A549 (cell line): ENCODE data around the gene REEP6. TPM values are rescaled to one million over a fixed set of nuclear protein-coding genes. Genes with fewer than 3 reads are reported as not detected.
A peak's percentile ranks its signal among the peaks of the same experiment; 100 is the strongest.

Experiments
- ATAC-seq, 2 experiments: fragments of 200-7000 bp in 1 of 2; fragments of >200 bp in 1 of 2; cut with Nextera tagmentation in 1 of 2; cut with Tn5 transposase in 1 of 2; 3 replicates each; pipeline versions ENCODE4 v1.8.0 to v1.9.1; 2018 to 2020; ENCODE audit warnings: mild to moderate bottlenecking in 1 of 2, moderate library complexity in 1 of 2
- CTCF ChIA-PET: fragments of 300-600 bp; sonication (Branson Sonifier 250); formaldehyde crosslinking; extraction: SDS; loops from one replicate; lab custom pipeline; 2021; ENCODE audit warnings: antibody characterized with exemption, inconsistent platforms; lab: Yijun Ruan, JAX
- POLR2A ChIA-PET: fragments of 350-600 bp; formaldehyde crosslinking; extraction: SDS; loops from one replicate; lab custom pipeline; 2021; ENCODE audit warnings: antibody characterized with exemption, inconsistent platforms; lab: Yijun Ruan, JAX
- DNase-seq, 2 experiments: peaks; one replicate each; pipeline versions ENCODE4 v3.0.0 to v3.0.0-alpha.2; 2011 to 2016; ENCODE audit warnings: low read depth in 1 of 2, low spot score in 1 of 2
- FAIRE-seq: peaks from 2 replicates; lab custom pipeline; 2011; peaks lifted over from hg19 to GRCh38; lab: Jason Lieb, UNC
- H3K27ac ChIP-seq, 2 experiments: fragments of >200 bp; sonication (Bioruptor Twin); formaldehyde crosslinking; 3 replicates each; pipeline ENCODE4 v1.5.1; 2016 to 2017
- H3K4me1 ChIP-seq: fragments of >200 bp; sonication (Bioruptor Twin); formaldehyde crosslinking; 3 replicates; pipeline ENCODE4 v1.6.1; 2016
- H3K4me2 ChIP-seq: fragments of >200 bp; sonication (Bioruptor Twin); formaldehyde crosslinking; 3 replicates; pipeline ENCODE4 v1.6.1; 2016
- H3K4me3 ChIP-seq: fragments of >200 bp; sonication (Bioruptor Twin); formaldehyde crosslinking; 3 replicates; pipeline ENCODE4 v1.5.1; 2016
- H3K9me3 ChIP-seq: fragments of >200 bp; sonication (Bioruptor Twin); formaldehyde crosslinking; 3 replicates; pipeline ENCODE4 v1.6.1; 2016
- CHD4 ChIP-seq: fragments of 200-600 bp; sonication (generic); IDR thresholded peaks from 2 replicates; pipeline ENCODE4 v1.6.1; 2016; ENCODE audit warnings: antibody characterized with exemption, mild to moderate bottlenecking, borderline replicate concordance
- ESRRA ChIP-seq: fragments of 150-350 bp; IDR thresholded peaks from 2 replicates; pipeline ENCODE4 v1.6.1; 2014; ENCODE audit warnings: mild to moderate bottlenecking, low read length, borderline replicate concordance
- GATA3 ChIP-seq: IDR thresholded peaks from 2 replicates; pipeline ENCODE4 v1.6.1; 2012; ENCODE audit warnings: borderline replicate concordance
- HOXA7 ChIP-seq: fragments of 250-450 bp; sonication (Bioruptor Pico); IDR thresholded peaks from 2 replicates; pipeline ENCODE4 v1.5.0; 2020; ENCODE audit warnings: mild to moderate bottlenecking, moderate library complexity
- HOXB13 ChIP-seq: fragments of 250-450 bp; sonication (Bioruptor Pico); IDR thresholded peaks from 2 replicates; pipeline ENCODE4 v1.5.0; 2020; ENCODE audit warnings: low read depth, mild to moderate bottlenecking, moderate library complexity
- JUN ChIP-seq, 2 experiments: fragments of >200 bp; sonication (Bioruptor Twin); formaldehyde crosslinking; IDR thresholded peaks; 2 replicates in 1 of 2; 3 replicates in 1 of 2; pipeline ENCODE4 v1.6.1; 2016 to 2017
- KDM5A ChIP-seq: fragments of 200-600 bp; sonication (generic); IDR thresholded peaks from 2 replicates; pipeline ENCODE4 v1.6.1; 2016; ENCODE audit warnings: antibody characterized with exemption, mild to moderate bottlenecking
- MYC ChIP-seq: IDR thresholded peaks from 2 replicates; pipeline ENCODE4 v1.6.1; 2012; ENCODE audit warnings: mild to moderate bottlenecking, inconsistent platforms, low read length, improper control_type of control experiment, borderline replicate concordance
- RARB ChIP-seq: fragments of 250-450 bp; sonication (Bioruptor Pico); IDR thresholded peaks from 2 replicates; pipeline ENCODE4 v1.8.0; 2021; ENCODE audit warnings: mild to moderate bottlenecking, moderate library complexity
- RCOR1 ChIP-seq: fragments of 150-350 bp; IDR thresholded peaks from 2 replicates; pipeline ENCODE4 v1.6.1; 2014; ENCODE audit warnings: antibody characterized with exemption, low read length, low read depth
- TFCP2L1 ChIP-seq: fragments of 250-450 bp; sonication (Bioruptor Pico); IDR thresholded peaks from 2 replicates; pipeline ENCODE4 v1.5.0; 2021; ENCODE audit warnings: mild to moderate bottlenecking
- TP53 ChIP-seq: fragments of 250-450 bp; sonication (Bioruptor Pico); IDR thresholded peaks from 2 replicates; pipeline ENCODE4 v1.5.0; 2021; ENCODE audit warnings: mild to moderate bottlenecking, moderate library complexity
- ZFP36 ChIP-seq: fragments of 450-650 bp; IDR thresholded peaks from 2 replicates; pipeline ENCODE4 v1.6.1; 2014; ENCODE audit warnings: borderline replicate concordance; ENCODE audit not compliant: partially characterized antibody
- WGBS: methylation state at CpG from one replicate; pipeline ENCODE4 v1.1.6; 2017; ENCODE audit errors: missing lambda C conversion rate; 5-methylcytosine and 5-hydroxymethylcytosine counted together
- polyA plus RNA-seq, 4 experiments: library from polyadenylated mRNA; depleted of rRNA in 3 of 4; stranded (reverse); fragments of >200 nt; fragmentation: RNase III in 1 of 4; extraction: RNeasy Plus Mini Kit Qiagen cat#74134 plus additional on column Dnase treatment in 1 of 4; gene quantifications; 2 replicates in 3 of 4; 3 replicates in 1 of 4; pipeline ENCODE4 v1.2.3, GENCODE V29; 2011 to 2017
- TF ChIP-seq, protein P1 (sequence below): fragments of 450-650 bp; IDR thresholded peaks from 2 replicates; pipeline ENCODE4 v1.6.1; 2014; ENCODE audit warnings: antibody characterized with exemption
- TF ChIP-seq, protein P2 (sequence below): fragments of >200 bp; sonication (Bioruptor Twin); formaldehyde crosslinking; IDR thresholded peaks from 3 replicates; pipeline ENCODE4 v1.5.1; 2016
- TF ChIP-seq, protein P3 (sequence below): IDR thresholded peaks from 2 replicates; pipeline ENCODE4 v1.6.1; 2012
- TF ChIP-seq, protein P4 (sequence below): IDR thresholded peaks from 2 replicates; pipeline ENCODE4 v1.6.1; 2012; ENCODE audit warnings: low read depth, borderline replicate concordance
- TF ChIP-seq, protein P5 (sequence below): fragments of 250-450 bp; sonication (Bioruptor Pico); IDR thresholded peaks from 2 replicates; pipeline ENCODE4 v1.5.0; 2020; ENCODE audit warnings: low read depth, mild to moderate bottlenecking, moderate library complexity
- TF ChIP-seq, protein P6 (sequence below): fragments of 150-350 bp; IDR thresholded peaks from 2 replicates; pipeline ENCODE4 v1.6.1; 2014; ENCODE audit warnings: low read depth, mild to moderate bottlenecking, low read length

REEP6 gene
- polyA plus RNA-seq, 2 of the 4 experiments (the other 2 are of a cell fraction): 1.8 to 4.8 TPM

DNA sequence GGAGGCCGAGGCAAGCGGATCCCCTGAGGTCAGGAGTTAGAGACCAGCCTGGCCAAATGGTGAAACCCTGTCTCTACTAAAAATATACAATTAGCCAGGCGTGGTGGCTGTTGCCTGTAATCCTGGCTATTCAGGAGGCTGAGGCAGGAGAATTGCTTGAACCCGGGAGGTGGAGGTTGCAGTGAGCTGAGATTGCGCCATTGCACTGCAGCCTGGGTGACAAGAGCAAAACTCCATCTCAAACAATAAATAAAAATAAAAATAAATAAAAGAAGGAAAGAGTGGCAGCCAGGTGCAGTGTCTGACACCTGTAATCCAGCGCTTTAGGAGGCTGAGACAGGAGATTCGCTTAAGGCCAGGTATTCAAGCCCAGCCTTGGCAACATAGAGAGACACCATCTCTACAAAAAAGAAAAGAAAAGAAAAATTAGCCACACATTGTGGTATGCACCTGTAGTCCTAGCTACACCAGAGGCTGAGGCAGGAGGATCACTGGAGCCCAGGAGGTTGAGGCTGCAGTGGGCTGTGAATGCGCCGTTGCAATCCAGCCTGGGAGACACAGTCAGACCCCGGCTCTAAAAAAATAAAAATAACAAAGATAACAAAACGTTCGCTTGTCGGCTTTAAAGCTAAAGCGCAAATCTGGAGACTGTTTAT lies 11.6 kb downstream of the REEP6 start:
- FAIRE-seq: no peak
- 76% methylated on average over 13 of the region's 14 CpGs for WGBS
- CTCF ChIA-PET: interaction anchor here (0.9 to 2.5 kb wide), 5 partner anchors 8 to 17 kb away, joined by 4 to 9 read pairs (median 6); partner anchors contain the start of genes PCSK4 and REEP6

DNA sequence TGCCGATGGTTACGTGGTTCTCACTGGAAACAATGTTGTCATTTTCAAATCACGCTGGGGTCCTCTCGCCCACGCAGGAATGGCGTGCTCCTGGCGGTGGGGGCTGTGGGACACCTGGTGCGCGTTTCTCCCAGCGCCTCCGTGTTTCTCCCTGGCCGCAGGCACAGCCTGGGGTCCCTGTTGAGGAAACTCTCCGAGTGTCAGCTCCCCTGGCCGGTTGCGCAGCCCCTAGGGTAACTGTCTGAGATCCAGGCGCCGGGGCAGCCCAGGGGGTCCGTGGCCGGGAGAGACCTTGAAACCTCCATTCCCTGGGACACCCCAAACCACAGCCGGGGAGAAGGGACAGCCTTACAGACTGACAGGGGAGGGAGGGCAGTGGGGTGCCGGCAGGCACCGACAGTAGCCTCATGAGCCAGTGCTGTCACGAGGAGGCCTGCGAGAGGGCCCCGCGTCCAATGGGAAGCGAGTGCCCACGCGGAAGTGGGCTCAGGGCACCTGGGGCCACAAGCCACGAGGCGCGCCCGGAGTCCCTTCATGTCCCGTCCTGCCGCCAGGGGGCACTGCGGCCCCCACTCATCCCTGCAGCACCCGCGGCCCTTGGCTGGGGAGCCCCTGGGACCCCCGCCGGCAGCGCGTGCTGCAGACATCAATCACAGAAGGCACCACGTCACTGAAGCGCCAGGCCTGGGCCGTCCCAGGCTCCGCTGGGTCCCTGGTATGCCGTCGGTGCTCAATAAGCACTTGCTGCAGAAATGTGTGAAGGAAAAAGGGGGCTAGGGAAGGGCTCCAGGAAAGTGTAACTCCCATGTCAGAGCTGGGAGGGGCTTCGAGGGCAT lies 12.3 kb downstream of the REEP6 start:
- 36% methylated on average over 19 of the region's 49 CpGs for WGBS
- ChIA-PET CTCF (interaction anchor here (0.6 to 2.5 kb wide), 9 partner anchors 8 to 321 kb away, joined by 3 to 9 read pairs (median 4); partner anchors contain the start of genes PCSK4 and REEP6), POLR2A (no interaction called here)
- DNase-seq (peak; percentile 25 to 50), ATAC-seq (peak; percentile 46 to 64; a peak in 5 of 6 replicates), FAIRE-seq (no peak)
- Histone ChIP-seq H3K4me2 (peak overlapping the region; percentile 89), H3K27ac (peak overlapping the region; percentile 74 to 84), H3K4me1 (peaks cover 16% of the 10 kb centered on the region; the same call in 2 of the 3 replicates), H3K9me3 (no peaks in the 10 kb centered on the region), H3K4me3 (peak overlapping the region; percentile 33)
- TF ChIP-seq, protein P1, sequence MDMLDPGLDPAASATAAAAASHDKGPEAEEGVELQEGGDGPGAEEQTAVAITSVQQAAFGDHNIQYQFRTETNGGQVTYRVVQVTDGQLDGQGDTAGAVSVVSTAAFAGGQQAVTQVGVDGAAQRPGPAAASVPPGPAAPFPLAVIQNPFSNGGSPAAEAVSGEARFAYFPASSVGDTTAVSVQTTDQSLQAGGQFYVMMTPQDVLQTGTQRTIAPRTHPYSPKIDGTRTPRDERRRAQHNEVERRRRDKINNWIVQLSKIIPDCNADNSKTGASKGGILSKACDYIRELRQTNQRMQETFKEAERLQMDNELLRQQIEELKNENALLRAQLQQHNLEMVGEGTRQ: 0 out of 2 replicates have a peak, but pooled peaks have one; percentile 12
- TF ChIP-seq, protein P2, sequence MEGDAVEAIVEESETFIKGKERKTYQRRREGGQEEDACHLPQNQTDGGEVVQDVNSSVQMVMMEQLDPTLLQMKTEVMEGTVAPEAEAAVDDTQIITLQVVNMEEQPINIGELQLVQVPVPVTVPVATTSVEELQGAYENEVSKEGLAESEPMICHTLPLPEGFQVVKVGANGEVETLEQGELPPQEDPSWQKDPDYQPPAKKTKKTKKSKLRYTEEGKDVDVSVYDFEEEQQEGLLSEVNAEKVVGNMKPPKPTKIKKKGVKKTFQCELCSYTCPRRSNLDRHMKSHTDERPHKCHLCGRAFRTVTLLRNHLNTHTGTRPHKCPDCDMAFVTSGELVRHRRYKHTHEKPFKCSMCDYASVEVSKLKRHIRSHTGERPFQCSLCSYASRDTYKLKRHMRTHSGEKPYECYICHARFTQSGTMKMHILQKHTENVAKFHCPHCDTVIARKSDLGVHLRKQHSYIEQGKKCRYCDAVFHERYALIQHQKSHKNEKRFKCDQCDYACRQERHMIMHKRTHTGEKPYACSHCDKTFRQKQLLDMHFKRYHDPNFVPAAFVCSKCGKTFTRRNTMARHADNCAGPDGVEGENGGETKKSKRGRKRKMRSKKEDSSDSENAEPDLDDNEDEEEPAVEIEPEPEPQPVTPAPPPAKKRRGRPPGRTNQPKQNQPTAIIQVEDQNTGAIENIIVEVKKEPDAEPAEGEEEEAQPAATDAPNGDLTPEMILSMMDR: peak; percentile 72
- no peak for TF ChIP-seq TP53 (CRISPR knock-in tag)
- no peak for TF ChIP-seq TFCP2L1 (CRISPR knock-in tag)
- no peak for TF ChIP-seq RCOR1
- no peak for TF ChIP-seq JUN (IDR thresholded peaks at IDR 0.05)
- no peak for TF ChIP-seq RARB
- no peak for TF ChIP-seq KDM5A
- TF ChIP-seq, protein P3, sequence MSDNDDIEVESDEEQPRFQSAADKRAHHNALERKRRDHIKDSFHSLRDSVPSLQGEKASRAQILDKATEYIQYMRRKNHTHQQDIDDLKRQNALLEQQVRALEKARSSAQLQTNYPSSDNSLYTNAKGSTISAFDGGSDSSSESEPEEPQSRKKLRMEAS: peak; percentile 80
- TF ChIP-seq ZFP36: no peak
- TF ChIP-seq, protein P4, sequence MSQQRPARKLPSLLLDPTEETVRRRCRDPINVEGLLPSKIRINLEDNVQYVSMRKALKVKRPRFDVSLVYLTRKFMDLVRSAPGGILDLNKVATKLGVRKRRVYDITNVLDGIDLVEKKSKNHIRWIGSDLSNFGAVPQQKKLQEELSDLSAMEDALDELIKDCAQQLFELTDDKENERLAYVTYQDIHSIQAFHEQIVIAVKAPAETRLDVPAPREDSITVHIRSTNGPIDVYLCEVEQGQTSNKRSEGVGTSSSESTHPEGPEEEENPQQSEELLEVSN: peak; percentile 68
- peak; percentile 62; the same call in 1 of the 2 replicates for TF ChIP-seq MYC

More for the DNA sequence above, 11.6 kb downstream of the REEP6 start:
- TF ChIP-seq, protein P5, sequence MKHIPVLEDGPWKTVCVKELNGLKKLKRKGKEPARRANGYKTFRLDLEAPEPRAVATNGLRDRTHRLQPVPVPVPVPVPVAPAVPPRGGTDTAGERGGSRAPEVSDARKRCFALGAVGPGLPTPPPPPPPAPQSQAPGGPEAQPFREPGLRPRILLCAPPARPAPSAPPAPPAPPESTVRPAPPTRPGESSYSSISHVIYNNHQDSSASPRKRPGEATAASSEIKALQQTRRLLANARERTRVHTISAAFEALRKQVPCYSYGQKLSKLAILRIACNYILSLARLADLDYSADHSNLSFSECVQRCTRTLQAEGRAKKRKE (CRISPR knock-in tag): no peak
- TF ChIP-seq CHD4 (no peak), ESRRA (no peak), HOXB13 (CRISPR knock-in tag) (no peak), GATA3 (no peak), RCOR1 (no peak), HOXA7 (CRISPR knock-in tag) (no peak)
- TF ChIP-seq, protein P6, sequence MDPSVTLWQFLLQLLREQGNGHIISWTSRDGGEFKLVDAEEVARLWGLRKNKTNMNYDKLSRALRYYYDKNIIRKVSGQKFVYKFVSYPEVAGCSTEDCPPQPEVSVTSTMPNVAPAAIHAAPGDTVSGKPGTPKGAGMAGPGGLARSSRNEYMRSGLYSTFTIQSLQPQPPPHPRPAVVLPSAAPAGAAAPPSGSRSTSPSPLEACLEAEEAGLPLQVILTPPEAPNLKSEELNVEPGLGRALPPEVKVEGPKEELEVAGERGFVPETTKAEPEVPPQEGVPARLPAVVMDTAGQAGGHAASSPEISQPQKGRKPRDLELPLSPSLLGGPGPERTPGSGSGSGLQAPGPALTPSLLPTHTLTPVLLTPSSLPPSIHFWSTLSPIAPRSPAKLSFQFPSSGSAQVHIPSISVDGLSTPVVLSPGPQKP: no peak
- Histone ChIP-seq H3K4me2 (peak overlapping the region; percentile 89), H3K4me1 (peaks cover 16% of the 10 kb centered on the region; the same call in 2 of the 3 replicates), H3K27ac (peak overlapping the region; percentile 74 to 84; a peak in 5 of 6 replicates), H3K9me3 (no peaks in the 10 kb centered on the region), H3K4me3 (no peak overlapping the region; the same call in 2 of the 3 replicates)
- no peak for ATAC-seq
- POLR2A ChIA-PET: no interaction called here
- DNase-seq: no peak
